Epidermal melanocyte (primary cell): ENCODE data around the gene KRTAP10-4.
"Not testable (repeated sequence)": the region's sequence is repeated elsewhere in the genome, so short reads cannot be mapped to it uniquely, and the experiment has no call there.

Source experiments
- DNase-seq: peaks from one replicate; pipeline ENCODE4 v3.0.0; 2011; ENCODE audit warnings: low spot score; ENCODE audit not compliant: insufficient read length

The KRTAP10-4 gene

GRCh38 chr21:44573630-44574456 lies at the start of gene KRTAP10-4:
Gene KRTAP10-4, plus strand, starts transcription at chr21:44573729. Its CDS starts 30 bp downstream, at chr21:44573759.
- DNase-seq, result not testable (repeated sequence)

- DNase-seq, result no peak
Measured at GRCh38 chr21:44524414-44525371, 48.8 kb upstream of the KRTAP10-4 start.

GRCh38 chr21:44525391-44526095 lies 48.0 kb upstream of the KRTAP10-4 start:
- no peak for DNase-seq

- no peak for DNase-seq
Measured at GRCh38 chr21:44526096-44526997, 47.2 kb upstream of the KRTAP10-4 start.

- DNase-seq, result no peak
Measured at GRCh38 chr21:44527156-44527982, 46.2 kb upstream of the KRTAP10-4 start.

GRCh38 chr21:44527983-44528633 lies 45.4 kb upstream of the KRTAP10-4 start:
- no peak for DNase-seq

GRCh38 chr21:44528634-44528995 lies 44.9 kb upstream of the KRTAP10-4 start:
- no peak for DNase-seq

- DNase-seq, result no peak
Measured at GRCh38 chr21:44529011-44529421, 44.5 kb upstream of the KRTAP10-4 start.

- DNase-seq, result no peak
Measured at GRCh38 chr21:44529503-44530125, 43.9 kb upstream of the KRTAP10-4 start.

- DNase-seq, result no peak
Measured at GRCh38 chr21:44530221-44530902, 43.2 kb upstream of the KRTAP10-4 start.

- DNase-seq, result no peak
Measured at GRCh38 chr21:44530903-44531605, 42.5 kb upstream of the KRTAP10-4 start.

- DNase-seq, result no peak
Measured at GRCh38 chr21:44531606-44532564, 41.6 kb upstream of the KRTAP10-4 start.

- no peak for DNase-seq
Measured at GRCh38 chr21:44532712-44533111, 40.8 kb upstream of the KRTAP10-4 start.

- DNase-seq, result no peak
Measured at GRCh38 chr21:44533121-44533890, 40.2 kb upstream of the KRTAP10-4 start.

GRCh38 chr21:44533891-44534627 lies 39.5 kb upstream of the KRTAP10-4 start:
- DNase-seq, result no peak
